OCI-LY3 (cell line): ENCODE results near the gene GRM3.

ENCODE experiments used
- EZH2phosphoT487 ChIP-seq: fragments of 200-600 bp; shearing (Covaris generic); IDR thresholded peaks from 2 replicates; pipeline ENCODE4 v1.6.1; 2018; ENCODE audit warnings: antibody characterized with exemption, mixed run types, low read depth
- TF ChIP-seq, protein P1 (sequence below): fragments of 200-600, 300-600 bp; sonication (generic); IDR thresholded peaks from 2 replicates; pipeline ENCODE4 v1.5.1; 2014; ENCODE audit warnings: antibody characterized with exemption, low read length, low read depth

DNA sequence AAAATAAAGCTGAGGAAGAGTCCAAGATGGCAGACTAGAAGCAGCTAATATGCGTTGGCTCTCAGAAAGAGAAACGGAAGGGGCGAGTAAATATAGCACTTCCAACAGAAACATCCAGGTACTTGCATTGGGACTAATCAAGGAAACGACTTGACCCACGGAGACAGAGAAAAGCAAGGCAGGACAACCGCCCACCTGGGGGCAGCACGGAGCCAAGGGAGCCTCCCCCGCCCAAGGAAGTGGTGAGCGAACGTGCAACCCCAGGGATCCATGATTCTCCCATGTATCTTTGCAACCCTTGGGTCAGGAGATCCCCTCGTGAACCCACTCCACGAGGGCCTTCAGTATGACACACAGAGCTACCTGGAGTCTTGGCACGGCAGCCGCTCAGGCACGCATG lies 45.4 kb upstream of the GRM3 start:
- TF ChIP-seq, protein P1, sequence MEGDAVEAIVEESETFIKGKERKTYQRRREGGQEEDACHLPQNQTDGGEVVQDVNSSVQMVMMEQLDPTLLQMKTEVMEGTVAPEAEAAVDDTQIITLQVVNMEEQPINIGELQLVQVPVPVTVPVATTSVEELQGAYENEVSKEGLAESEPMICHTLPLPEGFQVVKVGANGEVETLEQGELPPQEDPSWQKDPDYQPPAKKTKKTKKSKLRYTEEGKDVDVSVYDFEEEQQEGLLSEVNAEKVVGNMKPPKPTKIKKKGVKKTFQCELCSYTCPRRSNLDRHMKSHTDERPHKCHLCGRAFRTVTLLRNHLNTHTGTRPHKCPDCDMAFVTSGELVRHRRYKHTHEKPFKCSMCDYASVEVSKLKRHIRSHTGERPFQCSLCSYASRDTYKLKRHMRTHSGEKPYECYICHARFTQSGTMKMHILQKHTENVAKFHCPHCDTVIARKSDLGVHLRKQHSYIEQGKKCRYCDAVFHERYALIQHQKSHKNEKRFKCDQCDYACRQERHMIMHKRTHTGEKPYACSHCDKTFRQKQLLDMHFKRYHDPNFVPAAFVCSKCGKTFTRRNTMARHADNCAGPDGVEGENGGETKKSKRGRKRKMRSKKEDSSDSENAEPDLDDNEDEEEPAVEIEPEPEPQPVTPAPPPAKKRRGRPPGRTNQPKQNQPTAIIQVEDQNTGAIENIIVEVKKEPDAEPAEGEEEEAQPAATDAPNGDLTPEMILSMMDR = no peak
- no peak for TF ChIP-seq EZH2phosphoT487
